Gastrocnemius medialis (tissue), 4 donors: ENCODE measurements around the gene OR2V2. TPM values are rescaled to one million over a fixed set of nuclear protein-coding genes. Genes with fewer than 3 reads are reported as not detected.
"Not testable (repeated sequence)": the region's sequence is repeated elsewhere in the genome, so short reads cannot be mapped to it uniquely, and the experiment has no call there.

ENCODE experiments used
- ATAC-seq, 2 donors: fragments of 150-250 bp; one replicate each; pipeline ENCODE4 v1.9.1; 2016
- DNase-seq, 2 donors: peaks; one replicate each; pipeline ENCODE4 v3.0.0-alpha.2; 2019
- H3K27ac ChIP-seq, 4 donors: fragments of 200-600 bp; sonication (generic); 1 replicate in 1 of 4; 2 replicates in 3 of 4; pipeline ENCODE4 v1.5.1; 2016 to 2018; ENCODE audit warnings: mild to moderate bottlenecking in 2 of 4, moderate library complexity in 1 of 4
- H3K27me3 ChIP-seq, 3 donors: fragments of 200-600 bp; sonication (generic) in 2 of 3; 1 replicate in 1 of 3; 2 replicates in 2 of 3; pipeline versions ENCODE4 v1.5.1 to v1.6.0; 2016 to 2019; ENCODE audit warnings: mild to moderate bottlenecking in 1 of 3, moderate library complexity in 1 of 3
- H3K36me3 ChIP-seq, 2 donors: fragments of 200-600 bp; sonication (generic) in 1 of 2; one replicate each; pipeline ENCODE4 v1.5.1; 2017 to 2018
- H3K4me1 ChIP-seq, 2 donors: fragments of 200-600 bp; sonication (generic) in 1 of 2; one replicate each; pipeline ENCODE4 v1.5.1; 2016 to 2017; ENCODE audit warnings: mild to moderate bottlenecking in 2 of 2
- H3K4me3 ChIP-seq, 4 donors: fragments of 200-600 bp; sonication (generic) in 3 of 4; 1 replicate in 1 of 4; 2 replicates in 3 of 4; pipeline ENCODE4 v1.5.1; 2016 to 2019; ENCODE audit warnings: mild to moderate bottlenecking in 2 of 4
- H3K9me3 ChIP-seq, 3 donors: fragments of 200-600 bp; sonication (generic) in 2 of 3; 1 replicate in 1 of 3; 2 replicates in 2 of 3; pipeline ENCODE4 v1.5.1; 2016 to 2019
- CTCF ChIP-seq, 5 experiments: fragments of 450-650 bp in 3 of 5; fragments of 200-600 bp in 2 of 5; sonication (generic) in 2 of 5; IDR thresholded peaks in 4 of 5; conservative IDR thresholded peaks in 1 of 5; 1 replicate in 4 of 5; 2 replicates in 1 of 5; pipeline ENCODE4 v1.5.1; 2016 to 2019; ENCODE audit warnings: antibody characterized with exemption in 5 of 5, mild to moderate bottlenecking in 3 of 5, moderate library complexity in 3 of 5
- POLR2A ChIP-seq, 2 donors: fragments of 450-650 bp; IDR thresholded peaks; one replicate each; pipeline ENCODE4 v1.6.1; 2017; ENCODE audit warnings: antibody characterized with exemption in 2 of 2, mild to moderate bottlenecking in 2 of 2, moderate library complexity in 2 of 2
- in situ Hi-C, 4 donors: fragments of 200-750 bp; cut with MboI; loops; one replicate each; pipeline versions ENCODE4 v1.15.0 to v1.8.0; 2017; ENCODE audit warnings: low sequenced_read_pairs in 4 of 4
- intact Hi-C: fragments of 100-400 bp; cut with DNase I; formaldehyde crosslinking; loops from one replicate; pipeline ENCODE4 v1.15.1; 2023; ENCODE audit warnings: low total_unique reads
- total RNA-seq, 4 donors: library from RNA; depleted of rRNA; stranded (reverse); fragments of >200 nt; gene quantifications; one replicate each; pipeline versions ENCODE4 v1.1.0 to v1.2.3, GENCODE V29; 2016

The OR2V2 gene
- total RNA-seq, 4 donors from 2014 or later: not detected

DNA sequence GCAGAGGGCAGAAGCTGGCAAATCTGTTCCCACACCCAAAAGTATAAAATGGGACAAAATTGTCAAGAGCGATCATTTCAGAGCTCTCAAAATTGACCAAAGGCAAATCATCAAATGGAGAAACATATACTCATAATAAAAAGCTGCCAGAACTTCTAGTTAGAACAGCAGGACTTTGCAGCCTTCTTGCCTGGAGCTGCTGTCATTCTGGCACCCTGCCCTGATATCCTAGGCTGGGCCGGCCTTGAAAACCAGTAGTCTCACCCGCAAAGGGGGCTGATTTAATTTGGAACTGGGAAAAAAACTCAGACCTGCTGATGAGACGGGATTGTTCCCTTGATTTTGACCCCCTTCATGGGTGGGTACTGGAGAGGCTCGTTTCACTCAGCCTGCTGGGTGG lies 34.9 kb upstream of the OR2V2 start:
- DNase-seq (no peak), ATAC-seq (no peak)
- no peaks in the 10 kb centered on the region for H3K9me3 ChIP-seq
- TF ChIP-seq CTCF (IDR thresholded peaks at IDR 0.05 in 4 of 5, conservative IDR thresholded peaks at IDR 0.05 in 1 of 5) (no peak), POLR2A (IDR thresholded peaks at IDR 0.05) (no peak)
- H3K27ac ChIP-seq: no peak overlapping the region
- H3K27me3 ChIP-seq: peaks cover 46 to 60% (median 53%) of the 10 kb centered on the region in 3 donors
- no peaks in the 10 kb centered on the region for H3K36me3 ChIP-seq
- H3K4me3 ChIP-seq: no peak overlapping the region
- intact Hi-C loops: no loop called here
- H3K4me1 ChIP-seq: no peaks in the 10 kb centered on the region
- in situ Hi-C loops: no loop called here

- in situ Hi-C loops: not testable (repeated sequence)
- peaks cover 51 to 65% (median 57%) of the 10 kb centered on the region in 3 donors for H3K27me3 ChIP-seq
Observed at GRCh38 chr5:181113572-181113971, 33.8 kb upstream of the OR2V2 start.

DNA sequence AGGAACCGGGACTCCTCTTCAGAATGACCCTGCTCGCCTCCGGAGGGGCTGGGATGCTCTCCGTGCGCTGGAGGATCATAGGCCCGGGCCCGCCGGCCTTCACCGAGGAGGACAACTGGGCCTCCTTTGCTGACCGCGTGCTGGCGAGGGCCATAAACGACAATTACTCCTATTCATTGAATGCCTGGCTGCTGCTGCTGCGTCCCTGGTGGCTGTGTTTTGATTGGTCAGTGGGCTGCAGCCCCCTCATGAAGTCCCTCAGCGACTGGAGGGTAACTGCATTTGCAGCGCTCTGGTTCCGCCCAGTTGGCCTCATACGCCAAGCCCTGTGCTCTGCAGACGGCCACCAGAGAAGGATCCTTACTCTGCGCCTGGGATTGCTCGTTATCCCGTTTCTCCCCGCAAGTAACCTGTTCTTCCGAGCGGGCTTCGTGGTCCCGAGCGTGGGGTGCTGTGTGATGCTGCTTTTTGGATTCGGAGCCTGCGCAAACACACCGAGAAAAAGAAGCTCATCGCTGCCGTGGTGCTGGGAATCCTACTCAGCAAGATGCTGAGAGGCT lies 33.0 kb upstream of the OR2V2 start:
- no peak overlapping the region for H3K4me3 ChIP-seq
- no peaks in the 10 kb centered on the region for H3K9me3 ChIP-seq
- no peak overlapping the region for H3K27ac ChIP-seq
- H3K4me1 ChIP-seq: no peaks in the 10 kb centered on the region
- TF ChIP-seq POLR2A (IDR thresholded peaks at IDR 0.05) (no peak), CTCF (IDR thresholded peaks at IDR 0.05 in 4 of 5, conservative IDR thresholded peaks at IDR 0.05 in 1 of 5) (no peak)
- ATAC-seq (no peak), DNase-seq (no peak)
- peaks cover 47 to 65% (median 59%) of the 10 kb centered on the region in 3 donors for H3K27me3 ChIP-seq
- in situ Hi-C loops (no loop called here), intact Hi-C loops (no loop called here)
- H3K36me3 ChIP-seq: no peaks in the 10 kb centered on the region

More at GRCh38 chr5:181113572-181113971, 33.8 kb upstream of the OR2V2 start:
- DNase-seq, intact Hi-C loops, H3K36me3 ChIP-seq, H3K9me3 ChIP-seq, ATAC-seq, H3K4me1 ChIP-seq, H3K4me3 ChIP-seq, H3K27ac ChIP-seq: not testable (repeated sequence)

GRCh38 chr5:181114844-181115778 lies 32.3 kb upstream of the OR2V2 start:
- no peak overlapping the region for H3K4me3 ChIP-seq
- DNase-seq (no peak), ATAC-seq (no peak)
- H3K4me1 ChIP-seq: no peaks in the 10 kb centered on the region
- no peak overlapping the region for H3K27ac ChIP-seq
- H3K9me3 ChIP-seq: no peaks in the 10 kb centered on the region
- no peaks in the 10 kb centered on the region for H3K36me3 ChIP-seq
- H3K27me3 ChIP-seq: peaks cover 47 to 65% (median 51%) of the 10 kb centered on the region in 3 donors
- intact Hi-C loops (no loop called here), in situ Hi-C loops (no loop called here)
- TF ChIP-seq CTCF (IDR thresholded peaks at IDR 0.05 in 4 of 5, conservative IDR thresholded peaks at IDR 0.05 in 1 of 5) (no peak), POLR2A (IDR thresholded peaks at IDR 0.05) (no peak)

GRCh38 chr5:181118369-181118768 lies 29.0 kb upstream of the OR2V2 start:
- H3K4me3 ChIP-seq: no peak overlapping the region
- in situ Hi-C loops: no loop called here
- intact Hi-C loops: no loop called here
- H3K4me1 ChIP-seq: no peaks in the 10 kb centered on the region
- DNase-seq (no peak), ATAC-seq (no peak)
- H3K27me3 ChIP-seq: peaks cover 45 to 59% (median 46%) of the 10 kb centered on the region in 3 donors
- no peak for TF ChIP-seq POLR2A (IDR thresholded peaks at IDR 0.05)
- no peaks in the 10 kb centered on the region for H3K9me3 ChIP-seq
- H3K36me3 ChIP-seq: no peaks in the 10 kb centered on the region
- H3K27ac ChIP-seq: no peak overlapping the region
